NCI-H345 (cell line): Measurements from ENCODE around the gene PRKD1.
"Not testable (repeated sequence)": the region's sequence is repeated elsewhere in the genome, so short reads cannot be mapped to it uniquely, and the experiment has no call there.

Experiments used
- DNase-seq: peaks from one replicate; lab custom pipeline; 2025; lab: John Stamatoyannopoulos, UW

PRKD1 gene

GRCh38 chr14:29900609-29901350 is 26.9 kb downstream of the PRKD1 start:
- DNase-seq: no peak

- no peak for DNase-seq
Observed at GRCh38 chr14:29898470-29898869, 29.2 kb downstream of the PRKD1 start.

- DNase-seq: no peak
Observed at GRCh38 chr14:29897181-29897580, 30.5 kb downstream of the PRKD1 start.

- no peak for DNase-seq
Observed at GRCh38 chr14:29896354-29896821, 31.3 kb downstream of the PRKD1 start.

GRCh38 chr14:29895591-29896083 is 32.0 kb downstream of the PRKD1 start:
- DNase-seq: no peak

GRCh38 chr14:29893989-29894388 is 33.7 kb downstream of the PRKD1 start:
- no peak for DNase-seq

- DNase-seq: no peak
Observed at GRCh38 chr14:29892327-29892726, 35.3 kb downstream of the PRKD1 start.

- DNase-seq: no peak
Observed at GRCh38 chr14:29885988-29886387, 41.7 kb downstream of the PRKD1 start.

- no peak for DNase-seq
Observed at GRCh38 chr14:29868000-29868399, 59.6 kb downstream of the PRKD1 start.

GRCh38 chr14:29865299-29865698 is 62.3 kb downstream of the PRKD1 start:
- DNase-seq: peak; percentile 50

GRCh38 chr14:29861996-29862395 is 65.7 kb downstream of the PRKD1 start:
- no peak for DNase-seq

- DNase-seq: no peak
Observed at GRCh38 chr14:29858299-29858698, 69.3 kb downstream of the PRKD1 start.

GRCh38 chr14:29857551-29857950 is 70.1 kb downstream of the PRKD1 start:
- no peak for DNase-seq

- no peak for DNase-seq
Observed at GRCh38 chr14:29856516-29856915, 71.1 kb downstream of the PRKD1 start.

- not testable (repeated sequence) for DNase-seq
Observed at GRCh38 chr14:29853691-29854090, 74.0 kb downstream of the PRKD1 start.

- no peak for DNase-seq
Observed at GRCh38 chr14:29853272-29853671, 74.4 kb downstream of the PRKD1 start.

GRCh38 chr14:29851397-29851796 is 76.2 kb downstream of the PRKD1 start:
- DNase-seq: no peak

GRCh38 chr14:29847056-29847380 is 80.6 kb downstream of the PRKD1 start:
- DNase-seq: no peak

GRCh38 chr14:29846339-29847055 is 81.2 kb downstream of the PRKD1 start:
- peak; percentile 49 for DNase-seq

- no peak for DNase-seq
Observed at GRCh38 chr14:29843981-29844380, 83.7 kb downstream of the PRKD1 start.

- no peak for DNase-seq
Observed at GRCh38 chr14:29842228-29842627, 85.4 kb downstream of the PRKD1 start.

- DNase-seq: not testable (repeated sequence)
Observed at GRCh38 chr14:29840369-29840892, 87.2 kb downstream of the PRKD1 start.

- not testable (repeated sequence) for DNase-seq
Observed at GRCh38 chr14:29839691-29840090, 88.0 kb downstream of the PRKD1 start.
